Skeletal muscle satellite cell (primary cell): ENCODE data around the gene SLC29A3.

Source experiments
- H3K27me3 ChIP-seq: 2 replicates; pipeline ENCODE4 v1.7.0; 2013; ENCODE audit warnings: low read length; ENCODE audit not compliant: control insufficient read depth, insufficient read depth
- H3K36me3 ChIP-seq: 2 replicates; pipeline ENCODE4 v1.7.0; 2013; ENCODE audit warnings: mild to moderate bottlenecking, control low read depth, low read length; ENCODE audit not compliant: insufficient read depth
- H3K4me1 ChIP-seq: 2 replicates; pipeline ENCODE4 v1.7.0; 2013; ENCODE audit warnings: low read length; ENCODE audit not compliant: control insufficient read depth, insufficient read depth
- H3K4me2 ChIP-seq: 2 replicates; pipeline ENCODE4 v1.7.0; 2013; ENCODE audit warnings: mild to moderate bottlenecking, low read length
- H3K4me3 ChIP-seq: 2 replicates; pipeline ENCODE4 v1.7.0; 2013; ENCODE audit warnings: low read length
- H3K9ac ChIP-seq: 2 replicates; pipeline ENCODE4 v1.7.0; 2013; ENCODE audit warnings: mild to moderate bottlenecking, low read depth, low read length, moderate library complexity
- H3K9me3 ChIP-seq: replicated peaks from 2 replicates; pipeline ENCODE4 v1.7.0; 2013; ENCODE audit warnings: mild to moderate bottlenecking, control low read depth, low read length

SLC29A3 gene

GRCh38 chr10:71316056-71316785, 2.8 kb upstream of the SLC29A3 start:
- H3K27me3 ChIP-seq: peaks cover 26% of the 10 kb centered on the region

GRCh38 chr10:71316786-71317160, 2.3 kb upstream of the SLC29A3 start:
- Histone ChIP-seq H3K27me3 (peaks cover 23% of the 10 kb centered on the region), H3K4me3 (no peak overlapping the region), H3K36me3 (no peaks in the 10 kb centered on the region), H3K4me1 (peaks cover 10% of the 10 kb centered on the region), H3K9me3 (no peaks in the 10 kb centered on the region), H3K9ac (no peak overlapping the region), H3K4me2 (no peak overlapping the region)

More at GRCh38 chr10:71316056-71316785, 2.8 kb upstream of the SLC29A3 start:
- no peak overlapping the region for H3K4me3 ChIP-seq
- no peak overlapping the region for H3K4me2 ChIP-seq
- no peaks in the 10 kb centered on the region for H3K9me3 ChIP-seq
- no peak overlapping the region for H3K9ac ChIP-seq
- peaks cover 10% of the 10 kb centered on the region for H3K4me1 ChIP-seq
- H3K36me3 ChIP-seq: no peaks in the 10 kb centered on the region

- H3K4me2 ChIP-seq: no peak overlapping the region
- peaks cover 21% of the 10 kb centered on the region for H3K27me3 ChIP-seq
- H3K4me3 ChIP-seq: no peak overlapping the region
- peaks cover 10% of the 10 kb centered on the region for H3K4me1 ChIP-seq
- no peaks in the 10 kb centered on the region for H3K36me3 ChIP-seq
- H3K9me3 ChIP-seq: no peaks in the 10 kb centered on the region
- no peak overlapping the region for H3K9ac ChIP-seq
These were observed 1.3 kb upstream of the SLC29A3 start for GRCh38 chr10:71317739-71318138.

GRCh38 chr10:71319800-71320392, 837 bp downstream of the SLC29A3 start:
- Histone ChIP-seq H3K9me3 (no peaks in the 10 kb centered on the region), H3K4me1 (peaks cover 3% of the 10 kb centered on the region), H3K9ac (peak overlapping the region; percentile 92), H3K36me3 (peaks cover 8% of the 10 kb centered on the region), H3K4me3 (peak overlapping the region; percentile 96), H3K4me2 (peak overlapping the region; percentile 99), H3K27me3 (peaks cover 14% of the 10 kb centered on the region)

GRCh38 chr10:71320592-71320991, 1.5 kb downstream of the SLC29A3 start:
- Histone ChIP-seq H3K9ac (no peak overlapping the region), H3K36me3 (peaks cover 8% of the 10 kb centered on the region), H3K4me3 (no peak overlapping the region), H3K27me3 (peaks cover 14% of the 10 kb centered on the region), H3K4me2 (no peak overlapping the region), H3K4me1 (peaks cover 3% of the 10 kb centered on the region), H3K9me3 (no peaks in the 10 kb centered on the region)

- no peaks in the 10 kb centered on the region for H3K9me3 ChIP-seq
These were observed 2.3 kb downstream of the SLC29A3 start for GRCh38 chr10:71321386-71321785.

GRCh38 chr10:71323407-71323806, 4.3 kb downstream of the SLC29A3 start:
- H3K27me3 ChIP-seq: no peaks in the 10 kb centered on the region
- H3K4me3 ChIP-seq: no peak overlapping the region
- H3K9me3 ChIP-seq: no peaks in the 10 kb centered on the region
- no peak overlapping the region for H3K4me2 ChIP-seq
- peaks cover 8% of the 10 kb centered on the region for H3K36me3 ChIP-seq
- H3K9ac ChIP-seq: no peak overlapping the region
- peaks cover 3% of the 10 kb centered on the region for H3K4me1 ChIP-seq

More at GRCh38 chr10:71321386-71321785, 2.3 kb downstream of the SLC29A3 start:
- H3K4me2 ChIP-seq: no peak overlapping the region
- H3K9ac ChIP-seq: no peak overlapping the region
- H3K36me3 ChIP-seq: peaks cover 8% of the 10 kb centered on the region
- peaks cover 12% of the 10 kb centered on the region for H3K27me3 ChIP-seq
- H3K4me1 ChIP-seq: peaks cover 3% of the 10 kb centered on the region
- H3K4me3 ChIP-seq: no peak overlapping the region

GRCh38 chr10:71324743-71325142, 5.7 kb downstream of the SLC29A3 start:
- H3K4me1 ChIP-seq: peaks cover under 1% of the 10 kb centered on the region
- no peak overlapping the region for H3K4me3 ChIP-seq
- no peak overlapping the region for H3K4me2 ChIP-seq
- H3K27me3 ChIP-seq: no peaks in the 10 kb centered on the region
- H3K9ac ChIP-seq: no peak overlapping the region
- no peaks in the 10 kb centered on the region for H3K9me3 ChIP-seq
- peaks cover 8% of the 10 kb centered on the region for H3K36me3 ChIP-seq

GRCh38 chr10:71325267-71325666, 6.2 kb downstream of the SLC29A3 start:
- H3K27me3 ChIP-seq: no peaks in the 10 kb centered on the region
- H3K4me2 ChIP-seq: no peak overlapping the region
- no peaks in the 10 kb centered on the region for H3K4me1 ChIP-seq
- H3K4me3 ChIP-seq: no peak overlapping the region
- H3K9me3 ChIP-seq: no peaks in the 10 kb centered on the region
- no peak overlapping the region for H3K9ac ChIP-seq
- H3K36me3 ChIP-seq: peaks cover 8% of the 10 kb centered on the region

- H3K36me3 ChIP-seq: peaks cover 8% of the 10 kb centered on the region
- H3K9me3 ChIP-seq: no peaks in the 10 kb centered on the region
- H3K9ac ChIP-seq: no peak overlapping the region
- no peak overlapping the region for H3K4me2 ChIP-seq
- H3K4me3 ChIP-seq: no peak overlapping the region
- no peaks in the 10 kb centered on the region for H3K4me1 ChIP-seq
- no peaks in the 10 kb centered on the region for H3K27me3 ChIP-seq
These were observed 7.4 kb downstream of the SLC29A3 start for GRCh38 chr10:71326464-71326881.

GRCh38 chr10:71330789-71331404, 11.8 kb downstream of the SLC29A3 start:
- Histone ChIP-seq H3K36me3 (no peaks in the 10 kb centered on the region), H3K4me2 (no peak overlapping the region), H3K9ac (no peak overlapping the region), H3K27me3 (no peaks in the 10 kb centered on the region), H3K4me3 (no peak overlapping the region), H3K4me1 (no peaks in the 10 kb centered on the region), H3K9me3 (no peaks in the 10 kb centered on the region)
